SH-SY5Y (cell line): ENCODE measurements around the gene VAMP1.

Source experiments
- GATA2 ChIP-seq: IDR thresholded peaks from 2 replicates; pipeline ENCODE4 v1.6.1; 2011; ENCODE audit warnings: mild to moderate bottlenecking, low read depth, low read length
- GATA3 ChIP-seq: IDR thresholded peaks from 2 replicates; pipeline ENCODE4 v1.6.1; 2011; ENCODE audit warnings: low read depth, mild to moderate bottlenecking, low read length, moderate library complexity

DNA sequence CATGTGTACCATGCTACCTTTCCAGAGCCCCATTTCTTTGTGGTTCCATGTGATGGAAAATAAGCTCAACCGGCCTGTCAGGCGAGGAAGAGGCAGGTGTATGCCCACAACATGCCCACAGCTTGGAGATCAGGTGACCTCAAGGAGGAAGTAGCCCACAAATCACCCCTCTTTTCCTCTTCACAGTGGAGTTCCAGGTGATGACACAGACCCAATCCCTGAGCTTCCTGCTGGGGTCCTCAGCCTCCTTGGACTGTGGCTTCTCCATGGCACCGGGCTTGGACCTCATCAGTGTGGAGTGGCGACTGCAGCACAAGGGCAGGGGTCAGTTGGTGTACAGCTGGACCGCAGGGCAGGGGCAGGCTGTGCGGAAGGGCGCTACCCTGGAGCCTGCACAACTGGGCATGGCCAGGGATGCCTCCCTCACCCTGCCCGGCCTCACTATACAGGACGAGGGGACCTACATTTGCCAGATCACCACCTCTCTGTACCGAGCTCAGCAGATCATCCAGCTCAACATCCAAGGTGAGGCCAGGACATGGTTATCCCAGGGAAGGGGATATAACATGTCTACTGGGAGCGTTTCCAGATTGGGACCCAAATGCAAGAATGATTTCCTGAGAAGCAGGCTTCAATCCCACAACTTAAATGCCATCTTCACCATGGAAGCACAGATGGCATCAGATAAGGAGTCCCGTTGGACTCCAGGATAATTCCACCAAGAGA is 13.1 kb downstream of the VAMP1 start:
- no peak for TF ChIP-seq GATA2
- TF ChIP-seq GATA3, result no peak
